ENCODE results near the gene IPMK.
"Not testable (repeated sequence)": the region's sequence is repeated elsewhere in the genome, so short reads cannot be mapped to it uniquely, and the experiment has no call there.

IPMK gene

GRCh38 chr10:58174831-58175230 lies 92.9 kb downstream of the IPMK start:
- H3K4me3 ChIP-seq (ENCODE audit: low read depth, low read length): no peak overlapping the region
- no peak for DNase-seq (ENCODE audit: low read depth)
- TF ChIP-seq POLR2A (IDR thresholded peaks at IDR 0.05; ENCODE audit: extremely low read depth, insufficient read length) (no peak), MYC (IDR thresholded peaks at IDR 0.05; ENCODE audit: low read depth, low read length) (no peak), MAX (IDR thresholded peaks at IDR 0.05; ENCODE audit: low read depth, low read length) (no peak), CTCF (IDR thresholded peaks at IDR 0.05; ENCODE audit: low read depth, low read length) (no peak)

GRCh38 chr10:58173391-58173790 lies 94.3 kb downstream of the IPMK start:
- no peak for DNase-seq (ENCODE audit: low read depth)
- TF ChIP-seq CTCF (IDR thresholded peaks at IDR 0.05; ENCODE audit: low read depth, low read length) (no peak), MYC (IDR thresholded peaks at IDR 0.05; ENCODE audit: low read depth, low read length) (no peak), MAX (IDR thresholded peaks at IDR 0.05; ENCODE audit: low read depth, low read length) (no peak), POLR2A (IDR thresholded peaks at IDR 0.05; ENCODE audit: extremely low read depth, insufficient read length) (no peak)
- no peak overlapping the region for H3K4me3 ChIP-seq (ENCODE audit: low read depth, low read length)

- TF ChIP-seq CTCF (IDR thresholded peaks at IDR 0.05; ENCODE audit: low read depth, low read length) (no peak), MYC (IDR thresholded peaks at IDR 0.05; ENCODE audit: low read depth, low read length) (no peak), POLR2A (IDR thresholded peaks at IDR 0.05; ENCODE audit: extremely low read depth, insufficient read length) (no peak), MAX (IDR thresholded peaks at IDR 0.05; ENCODE audit: low read depth, low read length) (no peak)
- H3K4me3 ChIP-seq (ENCODE audit: low read depth, low read length): no peak overlapping the region
- no peak for DNase-seq (ENCODE audit: low read depth)
Observed at GRCh38 chr10:58171146-58171545, 96.5 kb downstream of the IPMK start.

- TF ChIP-seq MYC (IDR thresholded peaks at IDR 0.05; ENCODE audit: low read depth, low read length) (no peak), POLR2A (IDR thresholded peaks at IDR 0.05; ENCODE audit: extremely low read depth, insufficient read length) (no peak)
- DNase-seq (ENCODE audit: low read depth): no peak
- H3K4me3 ChIP-seq (ENCODE audit: low read depth, low read length): no peak overlapping the region
Observed at GRCh38 chr10:58164517-58164916, 103.2 kb downstream of the IPMK start.

GRCh38 chr10:58158806-58159205 lies 108.9 kb downstream of the IPMK start:
- no peak for DNase-seq (ENCODE audit: low read depth)
- H3K4me3 ChIP-seq (ENCODE audit: low read depth, low read length): no peak overlapping the region
- TF ChIP-seq MYC (IDR thresholded peaks at IDR 0.05; ENCODE audit: low read depth, low read length): no peak
- TF ChIP-seq POLR2A (IDR thresholded peaks at IDR 0.05; ENCODE audit: extremely low read depth, insufficient read length): no peak
- no peak for TF ChIP-seq MAX (IDR thresholded peaks at IDR 0.05; ENCODE audit: low read depth, low read length)
- TF ChIP-seq CTCF (IDR thresholded peaks at IDR 0.05; ENCODE audit: low read depth, low read length): no peak

- DNase-seq (ENCODE audit: low read depth): peak; percentile 90
- TF ChIP-seq MAX (IDR thresholded peaks at IDR 0.05; ENCODE audit: low read depth, low read length) (no peak), CTCF (IDR thresholded peaks at IDR 0.05; ENCODE audit: low read depth, low read length) (no peak), POLR2A (IDR thresholded peaks at IDR 0.05; ENCODE audit: extremely low read depth, insufficient read length) (no peak), MYC (IDR thresholded peaks at IDR 0.05; ENCODE audit: low read depth, low read length) (no peak)
- H3K4me3 ChIP-seq (ENCODE audit: low read depth, low read length): no peak overlapping the region
Observed at GRCh38 chr10:58157076-58157766, 110.5 kb downstream of the IPMK start.

GRCh38 chr10:58155941-58156340 lies 111.8 kb downstream of the IPMK start:
- not testable (repeated sequence) for DNase-seq (ENCODE audit: low read depth); H3K4me3 ChIP-seq (ENCODE audit: low read depth, low read length)

Measured in NB4 (cell line).